Transverse colon (tissue), 4 donors: ENCODE data around the gene RET.

Experiments
- CTCF ChIP-seq, 5 experiments: fragments of 200-600 bp in 3 of 5; fragments of 450-650 bp in 2 of 5; sonication (generic) in 3 of 5; IDR thresholded peaks; 1 replicate in 2 of 5; 2 replicates in 3 of 5; pipeline ENCODE4 v1.5.1; 2016 to 2017; ENCODE audit warnings: antibody characterized with exemption in 5 of 5, inconsistent platforms in 3 of 5, mild to moderate bottlenecking in 2 of 5, moderate library complexity in 1 of 5
- EP300 ChIP-seq: sonication (generic); formaldehyde crosslinking; IDR thresholded peaks from one replicate; pipeline ENCODE4 v1.6.1; 2017; ENCODE audit warnings: antibody characterized with exemption, low read depth
- POLR2A ChIP-seq: fragments of 450-650 bp; IDR thresholded peaks from one replicate; pipeline ENCODE4 v1.6.1; 2016; ENCODE audit warnings: antibody characterized with exemption, mild to moderate bottlenecking, moderate library complexity
- POLR2AphosphoS5 ChIP-seq, 3 donors: sonication (generic); formaldehyde crosslinking; IDR thresholded peaks; one replicate each; pipeline ENCODE4 v1.6.1; 2016; ENCODE audit warnings: antibody characterized with exemption in 3 of 3

- TF ChIP-seq POLR2A (no peak), POLR2AphosphoS5 (IDR thresholded peaks at IDR 0.05) (no peak), CTCF (IDR thresholded peaks at IDR 0.05) (no peak), EP300 (no peak)
Observed at GRCh38 chr10:43028143-43028542, 48.7 kb upstream of the RET start.
